GM12878 (cell line): ENCODE results near the gene ARHGAP15. TPM values are rescaled to one million over a fixed set of nuclear protein-coding genes. Genes with fewer than 3 reads are reported as not detected.

Experiments used
- ATAC-seq: fragments of 200-7000 bp; cut with Tn5 transposase; 3 replicates; pipeline ENCODE4 v1.9.1; 2020; ENCODE audit warnings: mild to moderate bottlenecking, moderate library complexity
- BruUV-seq: library from RNA; stranded (reverse); fragments of 400-500 nt; replicated peaks from 2 replicates; lab custom pipeline; 2021; lab: Mats Ljungman, UMichigan
- CTCF ChIA-PET: fragments of 300-600 bp; sonication (Branson Sonifier 250); formaldehyde crosslinking; extraction: SDS; loops from one replicate; lab custom pipeline; 2021; ENCODE audit warnings: inconsistent platforms; lab: Yijun Ruan, JAX
- POLR2A ChIA-PET: fragments of 350-600 bp; formaldehyde crosslinking; extraction: SDS; loops from one replicate; lab custom pipeline; 2021; ENCODE audit warnings: inconsistent platforms; lab: Charles Lee
- RAD21 ChIA-PET: fragments of 300-600 bp; sonication (Branson Sonifier 250); formaldehyde crosslinking; loops from one replicate; lab custom pipeline; 2023; ENCODE audit warnings: antibody characterized with exemption; ENCODE audit not compliant: unreplicated experiment; lab: Charles Lee
- SMC1A ChIA-PET: fragments of 300-600 bp; sonication (Branson Sonifier 250); formaldehyde crosslinking; loops from one replicate; lab custom pipeline; 2023; ENCODE audit not compliant: unreplicated experiment, uncharacterized antibody; lab: Charles Lee
- DNase-seq: peaks from one replicate; pipeline ENCODE4 v3.0.0-alpha.2; 2011; ENCODE audit warnings: low read depth, low spot score
- FAIRE-seq: peaks from 3 replicates; lab custom pipeline; 2011; peaks lifted over from hg19 to GRCh38; lab: Jason Lieb, UNC
- H2AFZ ChIP-seq: 2 replicates; pipeline ENCODE4 v1.6.0; 2011; ENCODE audit warnings: low read depth, low read length, control low read depth; ENCODE audit not compliant: control insufficient read depth
- H3K27ac ChIP-seq: 2 replicates; pipeline ENCODE4 v1.5.1; 2011; ENCODE audit warnings: control low read depth; ENCODE audit not compliant: control insufficient read depth, insufficient read depth
- H3K27me3 ChIP-seq, 2 experiments: replicated peaks in 1 of 2; 2 replicates each; pipeline versions ENCODE4 v1.6.0 to v1.6.1; 2011; ENCODE audit warnings: low read length in 1 of 2; ENCODE audit not compliant: control insufficient read depth in 2 of 2, insufficient read depth in 2 of 2
- H3K36me3 ChIP-seq, 2 experiments: 2 replicates each; pipeline ENCODE4 v1.5.1; 2011; ENCODE audit warnings: low read length in 1 of 2; ENCODE audit not compliant: control insufficient read depth in 2 of 2, insufficient read depth in 2 of 2
- H3K4me1 ChIP-seq: 2 replicates; pipeline ENCODE4 v1.6.1; 2011; ENCODE audit warnings: mild to moderate bottlenecking, low read length, moderate library complexity, mixed read lengths; ENCODE audit not compliant: control insufficient read depth, insufficient read depth
- H3K4me2 ChIP-seq: 2 replicates; pipeline ENCODE4 v1.6.0; 2011; ENCODE audit warnings: control low read depth; ENCODE audit not compliant: control insufficient read depth, insufficient read depth
- H3K4me3 ChIP-seq: fragments of 200-600 bp; sonication (generic); 2 replicates; pipeline ENCODE4 v1.5.1; 2016
- H3K79me2 ChIP-seq: 2 replicates; pipeline ENCODE4 v1.6.0; 2011; ENCODE audit warnings: low read length; ENCODE audit not compliant: control insufficient read depth, insufficient read depth
- H3K9ac ChIP-seq: 2 replicates; pipeline ENCODE4 v1.8.0; 2011; ENCODE audit warnings: low read length, control low read depth, mixed read lengths; ENCODE audit not compliant: control insufficient read depth, insufficient read depth
- H3K9me3 ChIP-seq: replicated peaks from 3 replicates; pipeline ENCODE4 v1.5.1; 2011; ENCODE audit warnings: mild to moderate bottlenecking, low read length; ENCODE audit not compliant: control insufficient read depth, insufficient read depth
- H4K20me1 ChIP-seq: 2 replicates; pipeline ENCODE4 v1.6.0; 2011; ENCODE audit not compliant: control insufficient read depth, insufficient read depth
- CBFB ChIP-seq: IDR thresholded peaks from 2 replicates; pipeline ENCODE4 v1.6.1; 2016; ENCODE audit warnings: antibody characterized with exemption, low read depth
- CBX5 ChIP-seq: sonication (generic); IDR thresholded peaks from 2 replicates; pipeline ENCODE4 v1.6.1; 2016; ENCODE audit warnings: low read depth, moderate library complexity, mild to moderate bottlenecking, inconsistent platforms
- KAT2A ChIP-seq: conservative IDR thresholded peaks from 2 replicates; pipeline ENCODE4 v1.6.1; 2011; ENCODE audit warnings: low read depth, low read length; ENCODE audit not compliant: control insufficient read depth
- KLF5 ChIP-seq: fragments of 450-650 bp; IDR thresholded peaks from 2 replicates; pipeline ENCODE4 v1.6.1; 2014; ENCODE audit warnings: mild to moderate bottlenecking; ENCODE audit not compliant: partially characterized antibody
- MTA2 ChIP-seq: fragments of 450-650 bp; IDR thresholded peaks from 2 replicates; pipeline ENCODE4 v1.6.1; 2016; ENCODE audit warnings: low read depth, mild to moderate bottlenecking, moderate library complexity
- MYC ChIP-seq: IDR thresholded peaks from 2 replicates; pipeline ENCODE4 v1.6.1; 2011; ENCODE audit warnings: mild to moderate bottlenecking, low read length, moderate library complexity, inconsistent platforms; ENCODE audit not compliant: insufficient read depth, insufficient replicate concordance, insufficient read length, severe bottlenecking
- NFYA ChIP-seq: IDR thresholded peaks from 2 replicates; pipeline ENCODE4 v1.6.1; 2011; ENCODE audit warnings: low read depth, mild to moderate bottlenecking, low read length, improper control_type of control experiment, borderline replicate concordance
- NR2C1 ChIP-seq: fragments of 450-650 bp; IDR thresholded peaks from 2 replicates; pipeline ENCODE4 v1.6.1; 2017; ENCODE audit warnings: antibody characterized with exemption, mild to moderate bottlenecking, moderate library complexity
- PAX8 ChIP-seq: fragments of 450-650 bp; IDR thresholded peaks from 2 replicates; pipeline ENCODE4 v1.6.1; 2017; ENCODE audit warnings: mild to moderate bottlenecking, moderate library complexity
- RAD51 ChIP-seq: fragments of 450-650 bp; IDR thresholded peaks from 2 replicates; pipeline ENCODE4 v1.6.1; 2016; ENCODE audit warnings: moderate library complexity, mild to moderate bottlenecking, inconsistent platforms
- RELA ChIP-seq: fragments of 450-650 bp; IDR thresholded peaks from 2 replicates; pipeline ENCODE4 v1.8.0; 2014; ENCODE audit warnings: borderline replicate concordance; ENCODE audit not compliant: partially characterized antibody
- RUNX3 ChIP-seq: IDR thresholded peaks from 2 replicates; pipeline ENCODE4 v1.6.1; 2012; ENCODE audit warnings: low read length, inconsistent platforms
- SIX5 ChIP-seq: IDR thresholded peaks from 2 replicates; pipeline ENCODE4 v1.6.1; 2011; ENCODE audit warnings: mild to moderate bottlenecking, low read depth, low read length, moderate library complexity; ENCODE audit not compliant: severe bottlenecking
- YBX1 ChIP-seq: fragments of 450-650 bp; IDR thresholded peaks from 2 replicates; pipeline ENCODE4 v1.6.1; 2016; ENCODE audit warnings: antibody characterized with exemption
- ZBED1 ChIP-seq: IDR thresholded peaks from 2 replicates; pipeline ENCODE4 v1.6.1; 2016; ENCODE audit warnings: borderline replicate concordance
- ZBTB40 ChIP-seq: fragments of 450-650 bp; IDR thresholded peaks from 2 replicates; pipeline ENCODE4 v1.6.1; 2016; ENCODE audit warnings: mild to moderate bottlenecking, moderate library complexity, borderline replicate concordance
- WGBS: methylation state at CpG from one replicate; pipeline ENCODE4 v1.1.6; 2016; ENCODE audit warnings: low lambda C conversion rate; ENCODE audit not compliant: insufficient replicate concordance, insufficient coverage; ENCODE audit errors: missing lambda C conversion rate; 5-methylcytosine and 5-hydroxymethylcytosine counted together
- in situ Hi-C: fragments of 300-500 bp; cut with MboI; formaldehyde crosslinking; loops from 9 replicates; pipeline ENCODE4 v1.14.3; 2018; ENCODE audit warnings: mixed read lengths
- intact Hi-C: fragments of 100-400 bp; cut with micrococcal nuclease; formaldehyde crosslinking; loops from one replicate; pipeline ENCODE4 v1.14.2; 2022; ENCODE audit not compliant: unreplicated experiment
- polyA plus RNA-seq, 11 experiments: library from polyadenylated mRNA; depleted of rRNA in 4 of 11; unstranded in 6 of 11; stranded (reverse) in 5 of 11; fragments of >200 nt; fragmentation: Nextera tagmentation in 4 of 11; fragmentation: Illumina TruSeq in 1 of 11; extraction: Ambion mirVana in 4 of 11; extraction: Trizol in 1 of 11; gene quantifications; 1 replicate in 1 of 11; 2 replicates in 10 of 11; pipeline versions ENCODE4 v1.2.1 to v1.2.3, GENCODE V29; 2011 to 2016; ENCODE audit warnings: inconsistent platforms in 2 of 11, missing spikeins in 2 of 11, low read depth in 1 of 11
- total RNA-seq, 4 experiments: library from RNA; depleted of rRNA in 3 of 4; stranded (reverse); fragments of >200 nt in 3 of 4; fragmentation: Illumina TruSeq in 1 of 4; extraction: Trizol in 1 of 4; gene quantifications; 2 replicates each; pipeline versions ENCODE4 v1.2.1 to v1.2.3, GENCODE V29; 2013 to 2021
- TF ChIP-seq, protein P1 (sequence below): IDR thresholded peaks from 2 replicates; pipeline ENCODE4 v1.6.1; 2011; ENCODE audit warnings: borderline replicate concordance, low read depth, mild to moderate bottlenecking, moderate library complexity, low read length; ENCODE audit not compliant: insufficient read depth, poor library complexity, severe bottlenecking
- TF ChIP-seq, protein P2 (sequence below): IDR thresholded peaks from 2 replicates; pipeline ENCODE4 v1.6.1; 2012; ENCODE audit warnings: low read length, inconsistent platforms

Gene ARHGAP15
- total and polyA plus RNA-seq, 10 of the 15 experiments (the other 5 are each of a cell fraction or from before 2014, with no cell fraction given) = 38.0 to 92.6 (median 66.7) TPM

- TF ChIP-seq NR2C1 (no peak), CBFB (no peak), RELA (no peak), ZBTB40 (no peak)
- TF ChIP-seq, protein P1, sequence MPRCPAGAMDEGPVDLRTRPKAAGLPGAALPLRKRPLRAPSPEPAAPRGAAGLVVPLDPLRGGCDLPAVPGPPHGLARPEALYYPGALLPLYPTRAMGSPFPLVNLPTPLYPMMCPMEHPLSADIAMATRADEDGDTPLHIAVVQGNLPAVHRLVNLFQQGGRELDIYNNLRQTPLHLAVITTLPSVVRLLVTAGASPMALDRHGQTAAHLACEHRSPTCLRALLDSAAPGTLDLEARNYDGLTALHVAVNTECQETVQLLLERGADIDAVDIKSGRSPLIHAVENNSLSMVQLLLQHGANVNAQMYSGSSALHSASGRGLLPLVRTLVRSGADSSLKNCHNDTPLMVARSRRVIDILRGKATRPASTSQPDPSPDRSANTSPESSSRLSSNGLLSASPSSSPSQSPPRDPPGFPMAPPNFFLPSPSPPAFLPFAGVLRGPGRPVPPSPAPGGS = no peak
- TF ChIP-seq, all 136 proteins: peak for 0
Measured at GRCh38 chr2:143218621-143219020, 89.4 kb downstream of the ARHGAP15 start (continued).

DNA sequence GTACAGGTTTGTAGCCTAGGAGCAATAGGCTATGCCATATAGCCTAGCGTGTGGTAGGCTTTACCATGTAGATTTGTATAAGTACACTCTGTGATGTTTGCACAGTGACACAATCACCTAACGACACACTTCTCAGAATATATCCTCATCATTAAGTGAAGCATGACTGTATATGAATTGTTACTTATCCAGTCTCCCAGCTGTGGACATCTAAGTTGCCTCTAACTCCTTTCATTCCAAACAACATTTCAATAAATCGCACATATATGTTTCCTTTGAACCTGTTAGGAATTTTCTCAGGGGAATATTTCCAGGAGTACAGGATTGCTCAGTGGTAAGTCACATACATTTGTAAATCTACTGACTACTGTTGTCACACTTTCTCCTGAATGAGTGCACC is 90.0 kb downstream of the ARHGAP15 start:
- POLR2A ChIA-PET = no interaction called here
- Histone ChIP-seq H3K36me3 (peaks cover 0 to 2% of the 10 kb centered on the region in 2 experiments; a peak in 3 of 4 replicates), H4K20me1 (no peaks in the 10 kb centered on the region), H3K79me2 (no peaks in the 10 kb centered on the region), H3K4me2 (no peak overlapping the region), H3K4me3 (no peak overlapping the region), H2AFZ (no peak overlapping the region), H3K9ac (no peak overlapping the region), H3K9me3 (no peaks in the 10 kb centered on the region), H3K4me1 (no peaks in the 10 kb centered on the region), H3K27me3 (no peaks in the 10 kb centered on the region), H3K27ac (no peak overlapping the region)
- CTCF ChIA-PET = interaction anchor here (1.6 to 8.7 kb wide), 2 partner anchors 9 to 108 kb away, joined by 4 to 228 read pairs; no protein-coding TSS in a partner anchor
- no peak for ATAC-seq
- RAD21 ChIA-PET = no interaction called here
- BruUV-seq = no TSS peak
- FAIRE-seq = no peak
- 98% methylated on average over 3 of the region's 3 CpGs for WGBS
- no peak for DNase-seq
- in situ Hi-C loops = no loop called here
- intact Hi-C loops = no loop called here
- SMC1A ChIA-PET = interaction anchor here (10.9 kb wide), 1 partner anchor 108 kb away, joined by 194 read pairs; no protein-coding TSS in a partner anchor
- no peak for TF ChIP-seq RAD51
- TF ChIP-seq MYC = no peak
- TF ChIP-seq YBX1 = no peak
- TF ChIP-seq MTA2 = no peak
- no peak for TF ChIP-seq KAT2A
- no peak for TF ChIP-seq NFYA
- TF ChIP-seq, protein P2, sequence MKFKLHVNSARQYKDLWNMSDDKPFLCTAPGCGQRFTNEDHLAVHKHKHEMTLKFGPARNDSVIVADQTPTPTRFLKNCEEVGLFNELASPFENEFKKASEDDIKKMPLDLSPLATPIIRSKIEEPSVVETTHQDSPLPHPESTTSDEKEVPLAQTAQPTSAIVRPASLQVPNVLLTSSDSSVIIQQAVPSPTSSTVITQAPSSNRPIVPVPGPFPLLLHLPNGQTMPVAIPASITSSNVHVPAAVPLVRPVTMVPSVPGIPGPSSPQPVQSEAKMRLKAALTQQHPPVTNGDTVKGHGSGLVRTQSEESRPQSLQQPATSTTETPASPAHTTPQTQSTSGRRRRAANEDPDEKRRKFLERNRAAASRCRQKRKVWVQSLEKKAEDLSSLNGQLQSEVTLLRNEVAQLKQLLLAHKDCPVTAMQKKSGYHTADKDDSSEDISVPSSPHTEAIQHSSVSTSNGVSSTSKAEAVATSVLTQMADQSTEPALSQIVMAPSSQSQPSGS = no peak
- TF ChIP-seq CBX5 = no peak
- no peak for TF ChIP-seq RUNX3
- no peak for TF ChIP-seq KLF5
- TF ChIP-seq SIX5 = no peak
- TF ChIP-seq ZBED1 = no peak
- TF ChIP-seq PAX8 = no peak
